ENCODE measurements around the gene REXO4. TPM values are rescaled to one million over a fixed set of nuclear protein-coding genes. Genes with fewer than 3 reads are reported as not detected.
A peak's percentile ranks its signal among the peaks of the same experiment; 100 is the strongest.

Gene REXO4
- total and polyA plus RNA-seq, 2 of the 13 experiments (the other 11 are each of a cell fraction or from before 2014, with no cell fraction given): 18.5 to 30.4 TPM

DNA sequence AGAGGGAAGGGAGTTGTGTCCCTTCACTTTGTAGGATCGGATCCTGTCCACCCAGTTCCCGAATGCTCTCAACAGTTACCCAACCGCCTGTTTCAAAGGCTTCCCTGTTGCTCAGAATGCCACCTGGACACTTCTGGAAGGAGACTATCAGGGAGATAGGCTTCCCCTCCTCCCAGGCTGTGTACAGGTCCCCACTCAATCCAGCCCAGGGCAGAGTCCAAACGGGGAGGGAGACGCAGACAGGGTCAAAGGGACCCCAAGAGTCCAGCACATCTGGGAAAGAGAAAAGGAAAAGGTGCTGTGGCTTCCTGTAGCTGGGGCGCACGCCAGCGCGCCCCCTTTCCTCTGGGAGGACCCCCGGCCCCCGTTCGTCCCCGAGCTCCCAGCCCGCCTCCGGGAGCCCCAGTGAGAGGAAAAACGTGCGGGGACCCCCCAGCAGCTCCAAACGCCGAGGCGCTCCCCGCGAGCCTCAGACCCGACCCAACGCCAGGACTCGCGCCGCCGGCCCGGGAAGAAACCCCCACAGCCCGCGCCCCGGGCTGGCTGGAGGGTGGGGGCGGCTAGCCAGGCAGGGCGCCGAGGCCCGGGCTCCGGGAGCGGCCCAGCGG lies 42.6 kb downstream of the REXO4 start (continued):
- TF ChIP-seq SIN3A (IDR thresholded peaks at IDR 0.05; ENCODE audit: borderline replicate concordance, low read depth, low read length): no peak; the same call in 1 of the 2 replicates
- TF ChIP-seq ZNF660 (CRISPR knock-in tag; IDR thresholded peaks at IDR 0.05; ENCODE audit: borderline replicate concordance, low read depth): no peak
- no peak for TF ChIP-seq SYNCRIP (IDR thresholded peaks at IDR 0.05; ENCODE audit: insufficient read depth, low read depth, low read length)
- no peak for TF ChIP-seq ZNF230 (CRISPR knock-in tag; IDR thresholded peaks at IDR 0.05)
- TF ChIP-seq, protein P1, sequence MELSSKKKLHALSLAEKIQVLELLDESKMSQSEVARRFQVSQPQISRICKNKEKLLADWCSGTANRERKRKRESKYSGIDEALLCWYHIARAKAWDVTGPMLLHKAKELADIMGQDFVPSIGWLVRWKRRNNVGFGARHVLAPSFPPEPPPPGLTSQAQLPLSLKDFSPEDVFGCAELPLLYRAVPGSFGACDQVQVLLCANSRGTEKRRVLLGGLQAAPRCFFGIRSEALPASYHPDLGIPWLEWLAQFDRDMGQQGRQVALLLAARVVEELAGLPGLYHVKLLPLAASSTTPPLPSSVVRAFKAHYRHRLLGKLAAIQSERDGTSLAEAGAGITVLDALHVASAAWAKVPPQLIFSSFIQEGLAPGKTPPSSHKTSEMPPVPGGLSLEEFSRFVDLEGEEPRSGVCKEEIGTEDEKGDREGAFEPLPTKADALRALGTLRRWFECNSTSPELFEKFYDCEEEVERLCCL (CRISPR knock-in tag; IDR thresholded peaks at IDR 0.05; ENCODE audit: borderline replicate concordance): no peak
- no peak for TF ChIP-seq KLF13 (CRISPR knock-in tag; IDR thresholded peaks at IDR 0.05)
- TF ChIP-seq TRIM24 (CRISPR knock-in tag; IDR thresholded peaks at IDR 0.05): no peak
- TF ChIP-seq, protein P2, sequence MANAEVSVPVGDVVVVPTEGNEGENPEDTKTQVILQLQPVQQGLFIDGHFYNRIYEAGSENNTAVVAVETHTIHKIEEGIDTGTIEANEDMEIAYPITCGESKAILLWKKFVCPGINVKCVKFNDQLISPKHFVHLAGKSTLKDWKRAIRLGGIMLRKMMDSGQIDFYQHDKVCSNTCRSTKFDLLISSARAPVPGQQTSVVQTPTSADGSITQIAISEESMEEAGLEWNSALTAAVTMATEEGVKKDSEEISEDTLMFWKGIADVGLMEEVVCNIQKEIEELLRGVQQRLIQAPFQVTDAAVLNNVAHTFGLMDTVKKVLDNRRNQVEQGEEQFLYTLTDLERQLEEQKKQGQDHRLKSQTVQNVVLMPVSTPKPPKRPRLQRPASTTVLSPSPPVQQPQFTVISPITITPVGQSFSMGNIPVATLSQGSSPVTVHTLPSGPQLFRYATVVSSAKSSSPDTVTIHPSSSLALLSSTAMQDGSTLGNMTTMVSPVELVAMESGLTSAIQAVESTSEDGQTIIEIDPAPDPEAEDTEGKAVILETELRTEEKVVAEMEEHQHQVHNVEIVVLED (CRISPR knock-in tag; IDR thresholded peaks at IDR 0.05; ENCODE audit: borderline replicate concordance): peak; percentile 52; the same call in 1 of the 2 replicates
- TF ChIP-seq, protein P3, sequence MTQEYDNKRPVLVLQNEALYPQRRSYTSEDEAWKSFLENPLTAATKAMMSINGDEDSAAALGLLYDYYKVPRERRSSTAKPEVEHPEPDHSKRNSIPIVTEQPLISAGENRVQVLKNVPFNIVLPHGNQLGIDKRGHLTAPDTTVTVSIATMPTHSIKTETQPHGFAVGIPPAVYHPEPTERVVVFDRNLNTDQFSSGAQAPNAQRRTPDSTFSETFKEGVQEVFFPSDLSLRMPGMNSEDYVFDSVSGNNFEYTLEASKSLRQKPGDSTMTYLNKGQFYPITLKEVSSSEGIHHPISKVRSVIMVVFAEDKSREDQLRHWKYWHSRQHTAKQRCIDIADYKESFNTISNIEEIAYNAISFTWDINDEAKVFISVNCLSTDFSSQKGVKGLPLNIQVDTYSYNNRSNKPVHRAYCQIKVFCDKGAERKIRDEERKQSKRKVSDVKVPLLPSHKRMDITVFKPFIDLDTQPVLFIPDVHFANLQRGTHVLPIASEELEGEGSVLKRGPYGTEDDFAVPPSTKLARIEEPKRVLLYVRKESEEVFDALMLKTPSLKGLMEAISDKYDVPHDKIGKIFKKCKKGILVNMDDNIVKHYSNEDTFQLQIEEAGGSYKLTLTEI (CRISPR knock-in tag; conservative IDR thresholded peaks at IDR 0.05): no peak
- no peak for TF ChIP-seq FOXP1 (IDR thresholded peaks at IDR 0.05)
- TF ChIP-seq FOXP1 (CRISPR knock-in tag; IDR thresholded peaks at IDR 0.05): no peak
- no peak for TF ChIP-seq KLF11 (CRISPR knock-in tag; IDR thresholded peaks at IDR 0.05)
- no peak for TF ChIP-seq ZNF629 (CRISPR knock-in tag; conservative IDR thresholded peaks at IDR 0.05)
- TF ChIP-seq NCOA1 (CRISPR knock-in tag; IDR thresholded peaks at IDR 0.05): no peak
- TF ChIP-seq ZNF558 (CRISPR knock-in tag; IDR thresholded peaks at IDR 0.05; ENCODE audit: borderline replicate concordance): no peak
- TF ChIP-seq TBP (CRISPR knock-in tag; IDR thresholded peaks at IDR 0.05): no peak
- TF ChIP-seq NBN (conservative IDR thresholded peaks at IDR 0.05): no peak
- no peak for TF ChIP-seq EZH2 (conservative IDR thresholded peaks at IDR 0.05; ENCODE audit: low read depth, low read length)
- no peak; the same call in 1 of the 2 replicates for TF ChIP-seq TAF1 (CRISPR knock-in tag; IDR thresholded peaks at IDR 0.05)
- no peak for TF ChIP-seq ZNF367 (CRISPR knock-in tag; IDR thresholded peaks at IDR 0.05; ENCODE audit: borderline replicate concordance)
- TF ChIP-seq, protein P4, sequence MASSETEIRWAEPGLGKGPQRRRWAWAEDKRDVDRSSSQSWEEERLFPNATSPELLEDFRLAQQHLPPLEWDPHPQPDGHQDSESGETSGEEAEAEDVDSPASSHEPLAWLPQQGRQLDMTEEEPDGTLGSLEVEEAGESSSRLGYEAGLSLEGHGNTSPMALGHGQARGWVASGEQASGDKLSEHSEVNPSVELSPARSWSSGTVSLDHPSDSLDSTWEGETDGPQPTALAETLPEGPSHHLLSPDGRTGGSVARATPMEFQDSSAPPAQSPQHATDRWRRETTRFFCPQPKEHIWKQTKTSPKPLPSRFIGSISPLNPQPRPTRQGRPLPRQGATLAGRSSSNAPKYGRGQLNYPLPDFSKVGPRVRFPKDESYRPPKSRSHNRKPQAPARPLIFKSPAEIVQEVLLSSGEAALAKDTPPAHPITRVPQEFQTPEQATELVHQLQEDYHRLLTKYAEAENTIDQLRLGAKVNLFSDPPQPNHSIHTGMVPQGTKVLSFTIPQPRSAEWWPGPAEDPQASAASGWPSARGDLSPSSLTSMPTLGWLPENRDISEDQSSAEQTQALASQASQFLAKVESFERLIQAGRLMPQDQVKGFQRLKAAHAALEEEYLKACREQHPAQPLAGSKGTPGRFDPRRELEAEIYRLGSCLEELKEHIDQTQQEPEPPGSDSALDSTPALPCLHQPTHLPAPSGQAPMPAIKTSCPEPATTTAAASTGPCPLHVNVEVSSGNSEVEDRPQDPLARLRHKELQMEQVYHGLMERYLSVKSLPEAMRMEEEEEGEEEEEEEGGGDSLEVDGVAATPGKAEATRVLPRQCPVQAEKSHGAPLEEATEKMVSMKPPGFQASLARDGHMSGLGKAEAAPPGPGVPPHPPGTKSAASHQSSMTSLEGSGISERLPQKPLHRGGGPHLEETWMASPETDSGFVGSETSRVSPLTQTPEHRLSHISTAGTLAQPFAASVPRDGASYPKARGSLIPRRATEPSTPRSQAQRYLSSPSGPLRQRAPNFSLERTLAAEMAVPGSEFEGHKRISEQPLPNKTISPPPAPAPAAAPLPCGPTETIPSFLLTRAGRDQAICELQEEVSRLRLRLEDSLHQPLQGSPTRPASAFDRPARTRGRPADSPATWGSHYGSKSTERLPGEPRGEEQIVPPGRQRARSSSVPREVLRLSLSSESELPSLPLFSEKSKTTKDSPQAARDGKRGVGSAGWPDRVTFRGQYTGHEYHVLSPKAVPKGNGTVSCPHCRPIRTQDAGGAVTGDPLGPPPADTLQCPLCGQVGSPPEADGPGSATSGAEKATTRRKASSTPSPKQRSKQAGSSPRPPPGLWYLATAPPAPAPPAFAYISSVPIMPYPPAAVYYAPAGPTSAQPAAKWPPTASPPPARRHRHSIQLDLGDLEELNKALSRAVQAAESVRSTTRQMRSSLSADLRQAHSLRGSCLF (CRISPR knock-in tag; IDR thresholded peaks at IDR 0.05; ENCODE audit: borderline replicate concordance): no peak
